ENCODE measurements around the gene BFSP1. TPM values are rescaled to one million over a fixed set of nuclear protein-coding genes. Genes with fewer than 3 reads are reported as not detected.

The BFSP1 gene
- total RNA-seq, 2 donors from 2014 or later, result 9.4 to 12.0 TPM

DNA sequence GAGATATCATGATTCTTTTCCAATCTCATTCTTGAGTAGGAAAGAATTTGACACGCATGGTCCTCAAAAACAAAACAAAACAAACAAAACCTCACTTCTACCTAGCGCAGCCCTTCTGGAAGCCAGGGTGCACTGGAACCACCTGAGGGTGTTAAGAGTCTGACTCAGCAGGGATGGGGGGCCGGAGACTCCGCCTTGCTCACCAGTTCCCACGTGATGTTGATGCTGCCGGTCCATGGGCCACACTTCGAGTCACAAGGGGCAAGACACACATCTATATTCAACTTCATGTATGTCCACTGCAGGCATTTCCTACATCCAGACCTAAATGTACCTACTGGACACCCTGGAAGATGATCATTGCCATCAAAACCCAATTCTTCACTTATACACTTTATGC, 30.4 kb downstream of the BFSP1 start:
- no peaks in the 10 kb centered on the region for H3K4me1 ChIP-seq (ENCODE audit: control insufficient read depth, insufficient read depth, low read length)
- WGBS, 2 experiments (ENCODE audit: insufficient coverage in 1 of 2, insufficient read length in 1 of 2), result 94 to 100% methylated on average over 4 to 7 of the region's 7 CpGs
- Mint-ChIP-seq H3K27ac (no peak overlapping the region), H3K36me3 (ENCODE audit: low read depth) (no peaks in the 10 kb centered on the region), H3K4me1 (peaks cover 29% of the 10 kb centered on the region), H3K4me3 (no peak overlapping the region), H3K9me3 (no peaks in the 10 kb centered on the region), H3K27me3 (ENCODE audit: insufficient read depth) (no peaks in the 10 kb centered on the region)
- no peak overlapping the region for H3K27ac ChIP-seq (ENCODE audit: low read depth, low read length)
- no peaks in the 10 kb centered on the region for H3K27me3 ChIP-seq (ENCODE audit: control insufficient read depth, insufficient read depth, low read length, poor library complexity, severe bottlenecking)
- no peak overlapping the region for H3K4me3 ChIP-seq (ENCODE audit: low read length)
- no peaks in the 10 kb centered on the region for H3K36me3 ChIP-seq (ENCODE audit: control insufficient read depth, insufficient read depth, low read length)
- H3K9me3 ChIP-seq (ENCODE audit: control insufficient read depth, low read length), result no peaks in the 10 kb centered on the region
- DNase-seq, result peak; percentile 15
- TF ChIP-seq, protein P1, sequence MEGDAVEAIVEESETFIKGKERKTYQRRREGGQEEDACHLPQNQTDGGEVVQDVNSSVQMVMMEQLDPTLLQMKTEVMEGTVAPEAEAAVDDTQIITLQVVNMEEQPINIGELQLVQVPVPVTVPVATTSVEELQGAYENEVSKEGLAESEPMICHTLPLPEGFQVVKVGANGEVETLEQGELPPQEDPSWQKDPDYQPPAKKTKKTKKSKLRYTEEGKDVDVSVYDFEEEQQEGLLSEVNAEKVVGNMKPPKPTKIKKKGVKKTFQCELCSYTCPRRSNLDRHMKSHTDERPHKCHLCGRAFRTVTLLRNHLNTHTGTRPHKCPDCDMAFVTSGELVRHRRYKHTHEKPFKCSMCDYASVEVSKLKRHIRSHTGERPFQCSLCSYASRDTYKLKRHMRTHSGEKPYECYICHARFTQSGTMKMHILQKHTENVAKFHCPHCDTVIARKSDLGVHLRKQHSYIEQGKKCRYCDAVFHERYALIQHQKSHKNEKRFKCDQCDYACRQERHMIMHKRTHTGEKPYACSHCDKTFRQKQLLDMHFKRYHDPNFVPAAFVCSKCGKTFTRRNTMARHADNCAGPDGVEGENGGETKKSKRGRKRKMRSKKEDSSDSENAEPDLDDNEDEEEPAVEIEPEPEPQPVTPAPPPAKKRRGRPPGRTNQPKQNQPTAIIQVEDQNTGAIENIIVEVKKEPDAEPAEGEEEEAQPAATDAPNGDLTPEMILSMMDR (conservative IDR thresholded peaks at IDR 0.05), result no peak
- no peak overlapping the region for H3K9ac ChIP-seq (ENCODE audit: extremely low read depth, low read length, poor library complexity, severe bottlenecking)

DNA sequence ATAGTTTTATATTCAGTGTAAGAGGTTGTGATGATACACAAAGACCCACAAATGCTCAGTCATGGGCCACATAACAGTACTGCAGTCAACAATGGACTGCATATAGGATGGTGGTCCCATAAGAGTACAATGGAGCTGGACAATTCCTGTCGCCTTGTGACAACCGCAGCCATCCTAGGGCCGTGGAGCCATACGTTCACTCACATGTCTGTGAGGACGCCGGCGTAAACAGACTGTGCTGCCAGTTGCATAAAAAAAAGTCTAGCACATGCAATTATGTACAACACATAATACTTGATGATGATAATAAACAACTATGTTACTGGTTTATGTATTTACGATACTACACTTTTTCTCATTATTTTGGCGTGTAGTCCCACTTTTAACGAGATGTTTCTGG, 30.9 kb downstream of the BFSP1 start:
- TF ChIP-seq, protein P1 (conservative IDR thresholded peaks at IDR 0.05), result no peak
- H3K36me3 ChIP-seq (ENCODE audit: control insufficient read depth, insufficient read depth, low read length), result no peaks in the 10 kb centered on the region
- H3K36me3 Mint-ChIP-seq (ENCODE audit: low read depth), result no peaks in the 10 kb centered on the region
- H3K27ac Mint-ChIP-seq, result no peak overlapping the region
- H3K27ac ChIP-seq (ENCODE audit: low read depth, low read length), result no peak overlapping the region
- no peaks in the 10 kb centered on the region for H3K27me3 Mint-ChIP-seq (ENCODE audit: insufficient read depth)
- no peaks in the 10 kb centered on the region for H3K27me3 ChIP-seq (ENCODE audit: control insufficient read depth, insufficient read depth, low read length, poor library complexity, severe bottlenecking)
- peaks cover 29% of the 10 kb centered on the region for H3K4me1 Mint-ChIP-seq
- H3K4me1 ChIP-seq (ENCODE audit: control insufficient read depth, insufficient read depth, low read length), result no peaks in the 10 kb centered on the region
- H3K4me3 ChIP-seq (ENCODE audit: low read length), result no peak overlapping the region
- H3K9ac ChIP-seq (ENCODE audit: extremely low read depth, low read length, poor library complexity, severe bottlenecking), result no peak overlapping the region
- peak; percentile 31 for DNase-seq
- 73 to 80% methylated on average over 7 to 10 of the region's 10 CpGs for WGBS, 2 experiments (ENCODE audit: insufficient coverage in 1 of 2, insufficient read length in 1 of 2)
- H3K9me3 Mint-ChIP-seq, result no peaks in the 10 kb centered on the region
- H3K9me3 ChIP-seq (ENCODE audit: control insufficient read depth, low read length), result no peaks in the 10 kb centered on the region
- H3K4me3 Mint-ChIP-seq, result no peak overlapping the region

DNA sequence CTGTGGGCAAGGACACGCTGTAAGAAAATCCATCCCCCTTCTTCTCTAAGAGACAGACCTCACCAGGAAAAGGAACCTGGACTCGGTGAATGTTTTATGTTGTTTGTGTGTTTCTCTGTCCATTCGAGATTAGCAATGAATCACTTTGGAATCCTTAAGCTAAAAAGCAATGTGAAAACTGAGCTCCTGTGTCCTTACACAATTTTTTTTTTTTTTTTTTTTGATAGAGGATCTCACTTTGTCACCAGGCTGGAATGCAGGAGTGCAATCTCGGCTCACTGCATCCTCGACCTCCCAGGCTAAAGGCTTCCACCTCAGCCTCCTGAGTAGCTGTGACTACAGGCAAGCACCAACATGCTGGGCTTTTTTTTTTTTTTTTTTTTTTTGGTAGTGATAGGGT, 32.1 kb downstream of the BFSP1 start:
- Histone ChIP-seq H3K4me3 (ENCODE audit: low read length) (no peak overlapping the region), H3K27me3 (ENCODE audit: control insufficient read depth, insufficient read depth, low read length, poor library complexity, severe bottlenecking) (no peaks in the 10 kb centered on the region), H3K9me3 (ENCODE audit: control insufficient read depth, low read length) (no peaks in the 10 kb centered on the region), H3K36me3 (ENCODE audit: control insufficient read depth, insufficient read depth, low read length) (no peaks in the 10 kb centered on the region), H3K9ac (ENCODE audit: extremely low read depth, low read length, poor library complexity, severe bottlenecking) (no peak overlapping the region), H3K27ac (ENCODE audit: low read depth, low read length) (no peak overlapping the region), H3K4me1 (ENCODE audit: control insufficient read depth, insufficient read depth, low read length) (no peaks in the 10 kb centered on the region)
- H3K4me3 Mint-ChIP-seq, result no peak overlapping the region
- TF ChIP-seq, protein P1 (conservative IDR thresholded peaks at IDR 0.05), result no peak
- no peaks in the 10 kb centered on the region for H3K27me3 Mint-ChIP-seq (ENCODE audit: insufficient read depth)
- H3K4me1 Mint-ChIP-seq, result peaks cover 18% of the 10 kb centered on the region
- WGBS, 2 experiments (ENCODE audit: insufficient coverage in 1 of 2, insufficient read length in 1 of 2), result 90 to 98% methylated on average over 2 to 5 of the region's 5 CpGs
- peaks cover 7% of the 10 kb centered on the region for H3K36me3 Mint-ChIP-seq (ENCODE audit: low read depth)
- H3K27ac Mint-ChIP-seq, result no peak overlapping the region
- DNase-seq, result no peak
- H3K9me3 Mint-ChIP-seq, result no peaks in the 10 kb centered on the region

Data from endodermal cell (in vitro differentiated cells).